Regular cardiac myocyte (primary cell): ENCODE data around the gene OOEP. TPM values are rescaled to one million over a fixed set of nuclear protein-coding genes. Genes with fewer than 3 reads are reported as not detected.

Source experiments
- total RNA-seq: library from RNA; depleted of rRNA; stranded (reverse); fragments of >200 nt; gene quantifications from 2 replicates; pipeline ENCODE4 v1.2.3, GENCODE V29; 2014

The OOEP gene
- total RNA-seq, result not detected in 2 replicates

DNA sequence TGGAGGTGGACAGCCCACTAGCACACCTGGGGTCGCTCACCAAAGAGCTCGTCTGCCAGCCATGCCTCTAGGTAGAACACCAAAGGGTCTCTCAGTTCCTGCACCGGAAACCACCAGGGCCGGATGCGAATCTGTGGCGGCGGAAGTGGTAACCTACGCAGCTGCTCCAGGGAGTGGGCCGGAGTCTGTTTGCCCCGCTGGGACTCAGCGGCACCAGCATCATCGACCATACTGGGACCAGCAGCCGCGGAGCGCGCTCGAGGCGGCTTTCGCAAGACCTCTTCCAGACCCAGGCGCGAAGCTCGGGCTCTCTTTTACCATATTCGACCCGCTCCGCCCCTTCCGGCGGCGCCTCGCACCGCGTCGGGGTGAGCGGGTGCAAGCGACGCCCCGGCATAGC lies at the start of gene OOEP:
OOEP (minus strand) TSS at position 335 of the 400 bp plus-strand sequence; CDS start at position 230, 105 bp downstream.

DNA sequence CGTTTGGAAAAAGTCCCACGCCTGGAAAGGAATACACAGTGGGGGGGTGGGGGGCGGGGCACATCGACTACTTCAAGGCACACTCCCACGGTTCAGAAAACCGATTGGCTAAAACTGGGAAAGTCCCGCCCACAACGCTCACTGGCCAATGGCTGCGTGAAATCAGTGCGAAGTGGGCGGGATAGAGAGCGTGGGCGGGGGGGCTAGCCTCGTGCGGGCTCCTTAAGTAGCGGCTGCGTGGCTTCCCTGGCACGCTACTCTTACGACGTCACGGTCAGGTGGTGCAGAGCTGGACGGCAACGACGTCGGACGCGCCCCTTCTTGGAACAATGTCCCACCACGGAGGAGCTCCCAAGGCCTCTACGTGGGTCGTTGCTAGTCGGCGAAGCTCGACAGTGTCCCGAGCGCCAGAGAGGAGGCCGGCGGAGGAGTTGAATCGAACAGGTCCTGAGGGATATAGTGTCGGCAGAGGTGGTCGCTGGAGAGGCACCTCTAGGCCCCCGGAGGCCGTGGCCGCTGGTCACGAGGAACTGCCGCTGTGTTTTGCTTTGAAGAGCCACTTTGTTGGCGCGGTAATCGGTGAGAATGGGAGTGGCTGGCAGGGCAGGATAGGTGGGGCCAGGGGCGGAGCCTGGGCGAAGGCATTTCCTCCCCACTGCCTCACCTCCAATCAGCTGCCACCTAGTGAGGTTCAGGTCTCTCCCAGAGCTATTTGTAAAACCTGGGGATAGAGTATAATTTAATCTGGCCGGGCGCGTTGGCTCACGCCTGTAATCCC lies 25.1 kb upstream of the OOEP start, which contains the start of gene DDX43:
DDX43 (plus strand) TSS at position 252 of the 778 bp plus-strand sequence; CDS start at position 330, 78 bp downstream.

DNA sequence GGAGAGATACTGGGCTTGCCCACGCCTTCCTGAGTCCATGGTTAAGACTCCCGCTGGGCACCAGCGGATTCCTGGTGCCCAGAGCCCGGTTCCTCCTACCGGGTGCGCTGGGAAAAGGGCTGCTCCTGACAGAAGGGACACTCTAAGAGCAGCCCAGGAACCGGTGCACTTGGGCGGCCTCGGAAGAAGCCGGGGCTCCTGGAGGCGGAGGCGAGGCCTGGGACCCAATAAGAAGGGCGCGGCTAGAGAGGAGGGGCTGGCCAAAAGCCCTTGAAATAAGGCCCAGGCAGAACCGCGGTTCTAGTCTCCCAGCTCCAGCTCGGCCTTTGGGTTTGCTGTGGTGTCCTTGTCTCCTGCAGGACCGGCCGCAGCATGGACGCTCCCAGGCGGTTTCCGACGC lies 7.3 kb downstream of the OOEP start, which contains the start of gene KHDC3L:
KHDC3L (plus strand) TSS at position 301 of the 400 bp plus-strand sequence; CDS start at position 373, 72 bp downstream.

GRCh38 chr6:73353636-73354593 lies 15.8 kb downstream of the OOEP start, which contains the start of gene DPPA5:
Gene DPPA5 (minus strand): TSS chr6:73354276. CDS start chr6:73354225, 51 bp downstream.

Other genes with a start within 250 kb of the OOEP start
- gene KHDC1L, start 144.4 kb downstream of the OOEP start, total RNA-seq, result not detected in 2 replicates
- 2.3 and 5.6 TPM in 2 replicates for gene KHDC1, start 106.7 kb downstream of the OOEP start, total RNA-seq
- gene DPPA5, start 15.6 kb downstream of the OOEP start, total RNA-seq, result not detected in 2 replicates
- gene KHDC3L, start 7.2 kb downstream of the OOEP start, total RNA-seq, result not detected in 2 replicates
- 0.56 and 1.2 TPM in 2 replicates for gene DDX43, start 24.9 kb upstream of the OOEP start, total RNA-seq
- gene CGAS, start 82.4 kb upstream of the OOEP start, total RNA-seq, result 7.6 and 10.2 TPM in 2 replicates
- gene MTO1, start 91.8 kb upstream of the OOEP start, total RNA-seq, result 24.8 and 34.7 TPM in 2 replicates
- gene EEF1A1, start 151.1 kb upstream of the OOEP start, total RNA-seq, result 20,609 and 36,365 TPM in 2 replicates